ENCODE data around the gene LUM.
"Not testable (repeated sequence)": the region's sequence is repeated elsewhere in the genome, so short reads cannot be mapped to it uniquely, and the experiment has no call there.

The LUM gene

DNA sequence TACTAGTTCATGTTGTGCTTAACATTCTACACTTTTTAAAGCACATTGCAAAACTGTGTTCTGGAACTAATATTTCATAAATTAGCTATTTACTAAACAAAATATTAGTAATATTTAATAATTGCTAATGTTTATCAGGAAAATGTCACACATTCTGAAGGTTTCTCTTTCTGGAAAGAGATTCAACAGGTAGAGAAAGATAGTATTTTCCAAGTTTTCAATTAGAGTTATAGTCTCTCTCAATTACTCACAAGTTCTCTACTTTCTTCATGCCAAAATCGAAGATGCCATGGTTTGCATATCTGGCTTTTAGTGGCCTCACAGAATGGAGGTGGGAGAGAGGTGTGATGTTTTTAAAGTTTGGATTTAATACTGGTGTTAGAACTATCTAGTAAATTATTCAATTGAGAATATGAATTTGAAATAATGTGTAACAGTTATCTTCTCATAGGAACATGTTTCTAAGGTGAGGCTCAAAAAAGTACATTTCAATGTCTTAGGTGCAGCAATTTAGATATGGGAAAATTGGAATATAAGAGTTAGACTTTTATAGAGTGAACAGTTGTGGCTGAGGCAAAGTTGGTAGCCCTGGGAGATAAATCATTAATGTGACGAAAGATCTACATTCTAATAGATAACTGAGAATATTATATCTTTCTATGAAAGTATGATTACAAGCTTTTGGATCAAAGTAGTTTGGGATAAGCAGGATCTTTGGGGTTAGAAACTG, 1.5 kb downstream of the LUM start:
- no peak for DNase-seq

DNA sequence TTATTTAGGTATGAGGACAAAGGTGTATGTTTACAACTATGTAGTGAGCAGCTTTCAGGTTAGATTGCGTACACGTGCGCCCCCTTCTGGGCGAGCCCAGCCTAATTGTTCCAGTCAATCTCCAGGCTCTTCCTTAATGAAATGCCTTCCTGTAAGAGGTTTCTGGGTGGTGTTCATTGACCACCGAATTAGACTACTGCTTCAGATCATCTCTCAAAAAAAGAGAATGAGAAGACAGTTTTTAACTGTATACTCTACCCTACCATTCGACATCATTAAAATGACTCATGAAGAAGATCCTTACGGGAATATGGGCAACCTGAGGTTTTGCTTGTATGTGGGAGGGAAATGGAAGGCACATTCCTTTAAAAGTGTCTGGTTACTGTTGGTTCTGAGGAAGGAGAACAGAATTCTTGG, 2.1 kb downstream of the LUM start:
- DNase-seq = peak; percentile 59 to 86 (median 74)

DNA sequence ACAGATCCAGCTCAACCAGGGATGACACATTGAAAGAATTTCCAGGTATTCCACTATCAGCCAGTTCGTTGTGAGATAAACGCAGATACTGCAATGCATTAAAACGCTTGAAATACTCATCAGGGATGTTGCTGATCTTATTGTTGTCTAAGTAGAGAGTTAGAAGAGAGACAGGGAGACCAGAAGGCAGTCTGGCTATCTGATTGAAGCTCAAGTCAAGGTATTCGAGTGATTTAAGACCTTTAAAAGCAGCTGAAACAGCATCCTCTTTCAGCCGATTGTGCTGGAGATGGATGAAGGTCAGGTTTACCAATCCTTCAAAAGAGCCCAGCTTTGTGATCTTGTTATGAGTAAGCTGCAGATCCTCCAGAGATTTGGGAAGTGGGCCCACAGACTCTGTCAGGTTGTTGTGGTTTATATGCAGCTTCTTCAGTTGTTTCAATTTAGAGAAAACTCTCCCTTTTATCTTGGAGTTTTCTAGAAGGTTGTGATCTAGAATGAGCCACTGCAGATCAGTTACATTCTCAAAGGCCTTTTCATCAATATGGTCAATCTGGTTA, 3.0 kb downstream of the LUM start:
- no peak for DNase-seq

DNA sequence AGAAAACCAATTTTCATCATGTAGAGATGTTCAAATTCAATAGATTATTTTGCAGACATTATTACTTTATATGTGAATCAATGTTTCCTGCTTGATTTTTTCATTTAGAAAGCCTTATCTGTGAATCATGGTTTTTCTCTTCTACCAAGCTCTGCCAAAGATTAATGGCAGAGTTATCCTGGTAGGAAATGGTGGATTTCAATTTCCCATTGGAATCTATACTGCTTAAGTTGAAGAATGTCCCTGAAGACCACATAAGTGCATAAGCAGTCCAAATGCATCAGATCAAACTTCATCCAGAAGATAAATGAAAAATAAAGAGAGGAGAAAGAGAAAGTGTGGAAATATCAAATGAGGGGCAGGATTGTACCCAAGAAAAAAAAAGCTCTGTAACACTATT, 5.0 kb downstream of the LUM start:
- DNase-seq = no peak

DNA sequence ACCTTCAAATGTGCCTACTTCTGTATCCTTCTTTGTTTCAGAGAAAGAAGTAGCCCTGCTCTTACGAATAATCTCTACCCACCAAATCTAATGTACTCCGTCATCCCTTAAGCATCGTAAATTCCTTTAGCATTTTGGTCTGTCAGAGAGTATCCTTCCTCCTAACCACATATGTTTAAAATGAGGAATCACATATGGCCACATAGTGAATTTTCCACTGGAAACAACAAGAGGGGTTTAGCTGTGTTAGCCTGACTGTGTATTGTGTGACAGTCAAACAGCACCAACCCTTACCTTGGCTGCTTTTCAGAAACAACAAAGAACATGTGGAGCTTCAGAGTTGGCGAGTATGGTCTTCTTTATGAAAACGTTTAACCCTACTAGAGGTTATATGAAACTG, 5.5 kb downstream of the LUM start:
- DNase-seq = no peak

DNA sequence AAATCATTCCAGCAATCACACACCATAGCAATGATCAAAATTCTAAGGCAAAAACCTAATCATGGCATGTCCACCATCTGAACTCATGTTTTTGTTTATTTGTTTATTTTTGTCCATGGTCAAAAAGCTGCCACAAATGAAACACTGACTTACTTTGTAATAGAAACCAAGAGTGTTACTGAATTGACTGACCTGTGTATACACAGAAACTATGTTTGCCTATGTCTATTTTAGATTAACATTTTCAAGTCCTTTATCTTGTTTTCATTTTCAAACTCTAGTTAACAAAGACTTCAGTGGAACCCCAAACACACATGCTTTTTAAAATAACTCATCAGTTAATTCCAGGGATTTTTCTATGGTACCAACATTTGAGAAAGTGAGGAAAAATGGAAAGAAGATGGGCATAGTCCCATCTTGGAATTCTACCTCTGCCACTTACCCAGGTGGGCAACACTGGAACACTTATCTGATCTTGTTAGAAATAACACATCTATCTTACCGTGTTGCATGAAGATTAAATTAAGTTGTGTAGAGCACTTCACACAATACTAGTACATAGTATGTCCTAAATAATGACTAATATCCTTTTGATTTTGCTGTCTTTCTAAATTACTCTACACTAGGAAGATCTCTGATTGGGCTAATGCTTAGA, 6.4 kb downstream of the LUM start:
- no peak for DNase-seq

DNA sequence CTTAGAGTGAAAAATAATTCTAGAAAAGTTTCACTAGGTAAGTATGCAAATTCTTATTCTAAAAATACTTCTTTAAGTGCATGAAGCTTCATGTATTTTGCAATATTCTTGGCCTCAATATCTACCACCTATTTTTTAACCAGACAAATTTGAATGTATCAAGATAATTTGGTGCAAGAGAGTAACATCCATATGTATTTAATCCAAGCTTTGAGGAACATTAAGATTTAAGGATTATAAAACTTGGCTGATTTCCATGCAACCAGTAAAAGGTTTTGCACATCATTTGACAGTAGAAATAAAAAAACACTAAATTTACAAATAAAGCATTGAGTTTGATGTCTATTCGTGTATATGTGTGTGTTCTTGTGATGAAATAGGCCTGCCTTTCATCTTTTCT, 7.7 kb downstream of the LUM start:
- no peak for DNase-seq

DNA sequence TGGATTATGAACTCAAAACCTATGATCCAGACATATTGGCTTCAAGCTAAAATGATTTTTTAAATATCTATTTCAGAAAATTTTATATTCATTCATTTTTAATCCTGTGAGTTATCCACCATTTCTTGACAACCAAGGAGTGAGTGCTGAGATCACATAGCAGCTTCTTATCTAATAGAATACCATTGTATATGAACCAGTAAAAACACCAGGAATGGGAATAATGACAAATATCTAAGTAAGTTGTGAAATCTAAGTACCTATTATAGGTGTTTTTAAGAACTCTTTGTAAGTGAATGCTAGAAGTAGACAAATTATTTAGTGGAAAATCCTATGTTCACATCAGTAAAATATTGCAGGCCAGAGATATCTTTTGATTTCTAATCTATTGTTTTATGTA, 8.2 kb downstream of the LUM start:
- no peak for DNase-seq

DNA sequence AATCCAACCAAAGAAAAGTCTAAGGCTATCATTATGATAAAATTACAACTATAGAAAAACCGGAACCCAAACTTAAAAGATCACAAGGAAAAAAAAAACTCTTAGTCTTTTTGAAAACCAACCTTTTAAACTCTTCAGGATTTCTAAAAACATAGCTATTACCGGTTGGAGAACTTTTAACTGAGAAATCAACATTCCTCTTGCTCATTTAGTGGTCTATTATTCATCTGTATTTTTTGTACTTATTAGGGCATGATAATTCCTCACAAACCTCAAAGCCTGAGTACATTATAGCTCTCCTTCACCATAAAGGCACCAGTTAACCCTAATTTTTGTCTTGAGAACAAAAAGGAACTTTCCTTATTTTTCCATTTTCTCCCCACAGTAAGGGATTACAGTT, 10.4 kb downstream of the LUM start:
- peak in 2 of 4 experiments; percentile 14 to 37 for DNase-seq

DNA sequence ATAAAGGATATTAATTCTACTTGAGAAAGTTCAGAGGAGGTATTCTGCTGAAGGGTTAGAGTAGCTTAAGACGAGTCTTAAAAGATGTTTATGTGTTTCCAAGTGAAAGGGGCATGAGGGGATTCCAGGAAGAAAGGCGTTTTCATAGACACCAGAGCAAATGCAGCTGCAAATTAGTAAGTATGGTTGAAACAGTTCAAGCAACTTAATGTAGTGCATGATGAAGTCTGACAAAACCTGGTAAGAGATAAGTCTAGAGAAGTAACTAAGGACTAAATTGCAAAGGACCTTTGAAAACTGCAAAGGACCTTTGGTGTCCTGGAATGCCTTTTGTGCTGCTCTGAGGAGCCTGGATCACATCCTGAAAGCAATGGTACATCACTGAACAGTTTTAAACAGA, 11.5 kb downstream of the LUM start:
- no peak for DNase-seq

DNA sequence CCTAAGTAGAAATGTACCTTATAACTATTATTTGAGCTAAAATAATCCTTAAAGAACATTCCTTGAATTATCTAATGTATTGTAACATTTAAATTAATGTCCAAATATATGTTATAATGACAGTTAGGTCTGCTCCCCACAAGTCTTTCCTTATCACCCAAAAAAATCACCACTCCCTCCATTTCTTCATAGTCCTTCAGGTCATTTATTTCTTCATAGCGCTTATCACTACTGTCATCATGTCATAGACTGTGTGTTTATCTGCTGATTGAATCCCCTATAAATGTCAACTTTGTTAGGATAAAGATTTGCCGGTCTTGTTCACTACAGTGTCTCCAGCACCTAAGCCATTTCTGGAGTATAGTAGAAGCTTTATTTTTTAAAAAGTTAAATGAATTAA, 12.0 kb downstream of the LUM start:
- no peak for DNase-seq

DNA sequence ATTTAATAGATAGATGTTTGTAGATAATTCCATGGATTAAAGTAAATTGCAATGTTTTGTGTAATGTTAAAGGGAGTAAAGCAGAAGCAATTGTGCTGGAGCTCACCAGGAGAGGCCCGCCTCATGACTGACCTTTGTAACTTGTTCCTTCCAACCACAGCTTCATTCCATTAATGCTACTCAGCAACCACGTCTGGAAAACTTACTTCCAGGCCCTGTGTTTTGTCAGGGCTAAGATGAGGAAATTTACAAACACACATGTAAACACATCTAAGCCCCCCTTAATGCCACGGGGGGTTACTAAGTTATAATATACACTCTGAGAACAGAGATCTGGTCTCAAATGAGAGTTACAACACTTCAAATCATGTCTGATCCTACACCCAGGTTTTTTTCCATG, 12.4 kb downstream of the LUM start:
- peak in 2 of 4 experiments; percentile 1 to 6 for DNase-seq

DNA sequence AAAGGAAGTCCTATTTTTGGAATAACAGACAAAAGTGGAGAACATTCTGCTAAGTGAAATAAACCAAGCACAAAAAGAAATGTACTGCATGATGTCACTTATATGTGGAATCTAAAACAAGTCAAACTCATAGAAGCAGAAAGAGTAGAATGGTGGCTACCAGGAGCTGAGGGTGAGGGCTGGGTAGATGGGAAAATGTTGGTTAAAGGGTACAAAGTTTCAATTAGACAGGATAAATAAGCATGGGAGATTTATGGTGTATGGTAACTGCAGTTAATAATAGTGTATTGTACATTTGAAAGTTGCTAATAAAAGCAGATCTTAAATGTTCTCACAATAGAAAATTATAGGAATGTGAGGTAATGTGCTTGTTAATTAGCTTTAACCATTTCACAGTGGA, 12.8 kb downstream of the LUM start:
- no peak for DNase-seq

DNA sequence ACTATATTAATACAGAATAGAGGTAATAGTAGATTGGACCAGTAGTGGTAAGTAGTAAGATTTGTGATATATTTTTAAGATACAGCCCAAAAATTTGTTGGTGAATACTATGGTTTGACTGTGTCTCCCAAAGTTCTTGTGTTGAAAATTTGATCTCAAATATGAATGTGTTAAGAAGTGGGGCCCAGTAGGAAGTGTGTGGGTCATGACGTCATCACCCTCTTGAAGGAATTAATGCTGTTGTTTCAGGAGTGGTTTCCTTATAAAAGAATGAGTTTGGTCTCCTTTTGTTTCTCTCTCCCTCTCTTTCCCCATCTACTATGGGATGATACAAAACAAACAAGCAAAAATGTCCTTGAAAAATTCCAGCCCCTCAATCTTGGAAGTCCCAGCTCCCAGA, 16.3 kb downstream of the LUM start:
- DNase-seq = no peak

DNA sequence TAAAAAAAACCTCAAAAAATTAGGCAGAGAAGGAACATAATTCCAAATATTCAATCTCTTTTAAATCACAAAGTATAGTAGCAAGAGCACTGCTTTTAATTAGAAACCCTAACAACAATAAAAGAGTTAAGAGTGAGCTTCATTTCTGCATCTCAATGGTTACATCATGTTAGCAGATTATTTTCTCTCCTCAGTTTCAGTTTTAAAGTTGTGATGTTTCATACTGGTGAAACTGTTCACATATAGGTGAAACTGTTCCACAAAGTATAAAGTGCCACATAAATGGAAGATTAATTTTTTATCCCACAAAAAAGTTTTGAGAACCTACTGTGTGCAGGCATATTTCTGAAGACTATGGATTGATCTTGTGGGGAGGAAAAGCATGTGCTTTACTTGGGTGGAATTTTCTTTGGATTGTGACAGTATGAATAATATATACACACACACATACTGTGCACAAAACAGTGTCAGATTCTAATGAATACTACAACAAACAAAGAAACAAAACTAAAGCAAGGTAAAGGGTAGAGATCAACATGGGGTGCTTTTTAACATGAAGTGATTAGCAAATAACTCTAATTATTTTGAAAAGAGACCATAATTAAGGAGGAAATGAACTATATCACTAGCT, 17.1 kb downstream of the LUM start:
- DNase-seq = no peak

DNA sequence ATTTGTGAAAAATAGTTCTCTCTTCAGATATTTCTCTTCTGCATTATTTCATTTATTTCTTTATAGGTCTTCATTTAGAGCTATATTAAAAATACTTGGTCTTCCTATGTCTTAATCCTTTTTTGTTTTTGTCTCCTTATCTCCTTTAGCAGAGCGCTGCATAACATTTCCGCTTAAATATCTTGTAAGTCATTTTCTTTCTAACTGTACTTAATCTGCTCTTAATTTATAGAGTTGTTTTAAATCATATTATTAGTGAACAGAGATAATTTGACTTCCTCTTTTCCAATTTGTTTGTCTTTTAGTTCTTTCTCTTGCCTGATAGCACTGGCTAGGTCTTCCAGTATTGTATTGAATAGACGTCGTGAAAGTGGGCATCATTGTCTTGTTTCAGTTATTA, 18.0 kb downstream of the LUM start:
- DNase-seq = no peak

DNA sequence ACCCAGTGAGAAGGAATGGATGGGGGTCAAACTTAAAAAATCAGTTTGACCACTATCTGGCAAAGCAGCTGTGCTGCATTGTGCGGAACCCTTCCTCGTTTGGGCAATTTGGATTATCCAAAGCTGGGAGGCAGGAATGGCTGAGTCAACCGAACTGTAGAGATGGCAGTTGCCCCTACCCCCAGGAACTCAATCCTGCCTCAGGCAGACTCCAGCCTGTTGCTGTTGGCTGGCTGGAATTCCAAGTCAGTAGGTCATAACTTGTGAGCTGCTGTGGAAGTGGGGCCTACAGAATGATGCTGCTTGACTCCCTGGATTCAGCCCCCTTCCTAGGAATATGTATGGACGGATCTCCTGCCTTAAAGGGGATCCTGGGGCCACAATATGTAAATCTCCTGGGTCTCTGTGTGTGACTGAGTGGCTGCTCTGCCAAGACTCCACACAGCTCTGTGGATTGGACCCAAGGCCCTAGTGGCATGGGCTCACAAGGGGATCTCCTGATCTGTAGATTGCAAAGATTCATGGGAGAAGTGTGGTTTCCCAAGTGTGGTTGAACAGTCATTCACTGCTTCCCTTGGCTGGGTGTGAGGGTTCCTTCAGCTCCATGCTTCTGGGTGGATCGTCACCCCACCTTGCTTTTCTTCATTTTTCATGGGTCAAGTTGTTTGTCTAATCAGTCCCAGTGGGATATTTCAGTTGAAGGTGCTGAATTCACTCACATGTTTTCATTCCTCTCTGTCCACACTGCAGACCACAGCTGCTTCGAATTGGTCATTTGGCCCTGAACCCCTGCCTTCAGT, 19.2 kb downstream of the LUM start:
- DNase-seq = no peak

DNA sequence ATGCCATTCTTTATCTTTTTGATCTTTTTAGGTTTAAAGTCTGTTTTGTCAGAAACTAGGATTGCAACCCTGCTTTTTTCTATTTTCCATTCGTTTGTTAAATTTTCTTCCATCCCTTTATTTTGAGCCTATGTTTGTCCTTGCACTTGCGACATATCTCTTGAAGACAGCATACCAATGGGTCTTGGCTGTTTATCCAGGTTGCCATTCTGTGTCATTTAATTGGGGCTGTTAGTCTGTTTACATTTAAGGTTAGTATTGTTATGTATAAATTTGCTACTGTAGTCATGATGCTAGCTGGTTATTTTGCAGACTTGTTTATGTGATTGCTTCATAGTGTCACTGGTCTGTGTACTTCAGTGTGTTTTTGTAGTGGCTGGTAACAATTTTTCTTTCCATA, 21.3 kb downstream of the LUM start:
- DNase-seq = not testable (repeated sequence)

DNA sequence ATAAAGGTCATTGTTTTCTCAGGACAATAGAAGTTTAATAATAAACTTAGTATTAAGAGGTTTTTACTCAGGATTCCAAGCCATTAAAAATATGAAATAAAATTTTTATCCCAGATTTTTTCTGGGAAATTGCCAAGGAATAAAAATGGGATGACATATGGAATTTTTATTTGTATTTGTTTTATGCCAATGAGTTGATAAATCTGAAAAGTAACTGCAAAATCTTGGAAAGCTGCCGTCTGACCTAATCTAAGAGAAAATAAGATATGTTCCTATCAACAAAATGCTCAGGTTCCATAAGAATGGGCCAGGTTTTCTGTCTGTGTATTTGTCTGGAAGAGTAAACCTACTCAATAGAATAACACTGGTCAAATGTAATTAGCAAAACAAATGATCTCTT, 31.3 kb downstream of the LUM start:
- no peak for DNase-seq

DNA sequence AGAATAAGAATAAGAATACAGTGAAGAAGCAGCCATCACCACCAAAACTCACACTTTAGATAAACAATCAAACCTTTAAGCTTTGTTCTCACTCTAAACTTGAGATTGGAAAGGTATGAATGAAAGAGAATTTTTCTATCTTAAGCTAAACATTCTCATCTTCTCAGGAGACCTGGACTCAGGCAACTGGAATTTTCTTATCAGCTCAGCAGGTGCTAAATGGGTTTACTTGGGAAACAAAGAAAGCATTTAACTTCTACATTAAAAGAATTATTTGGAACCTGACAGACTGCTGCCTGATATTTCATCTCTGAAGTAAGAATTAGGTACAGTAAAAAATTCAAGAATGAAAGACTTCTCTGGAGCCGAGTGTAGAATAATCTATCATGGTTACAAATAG, 32.8 kb downstream of the LUM start:
- DNase-seq = no peak

DNA sequence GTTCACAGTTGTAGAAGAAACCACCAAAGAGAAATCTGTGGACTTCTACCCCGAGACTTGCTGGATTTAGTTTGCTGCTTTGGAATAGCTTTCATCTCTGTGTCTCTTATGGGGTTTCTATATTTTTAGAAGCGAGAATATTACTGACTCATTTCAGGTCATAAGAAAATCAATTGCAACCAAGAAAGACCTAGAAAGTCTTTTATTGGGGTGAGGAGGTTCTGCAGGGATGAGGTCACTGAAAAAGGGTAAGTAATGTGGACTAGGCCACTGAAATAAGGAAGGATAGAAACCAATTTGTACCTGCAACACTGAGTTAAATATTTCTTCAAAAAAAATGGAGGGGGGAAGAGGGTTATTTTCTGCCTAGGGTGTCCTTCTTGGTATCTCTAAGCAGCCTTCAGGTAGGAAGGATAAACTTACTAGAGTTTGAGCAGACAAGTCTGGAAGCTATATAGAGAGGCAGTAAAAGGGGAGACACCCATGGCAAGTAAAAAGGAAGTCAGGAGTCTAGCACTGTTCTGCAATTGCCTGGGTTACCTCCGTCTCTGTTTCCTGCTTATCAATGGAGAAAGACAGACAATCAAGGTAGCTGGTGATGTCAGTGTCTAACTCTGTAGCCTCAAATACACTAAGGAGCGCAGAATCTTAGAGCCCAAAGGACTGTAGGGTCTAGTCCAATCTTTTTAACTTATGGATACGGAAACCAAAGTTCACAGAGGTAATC, 33.9 kb downstream of the LUM start:
- no peak for DNase-seq

DNA sequence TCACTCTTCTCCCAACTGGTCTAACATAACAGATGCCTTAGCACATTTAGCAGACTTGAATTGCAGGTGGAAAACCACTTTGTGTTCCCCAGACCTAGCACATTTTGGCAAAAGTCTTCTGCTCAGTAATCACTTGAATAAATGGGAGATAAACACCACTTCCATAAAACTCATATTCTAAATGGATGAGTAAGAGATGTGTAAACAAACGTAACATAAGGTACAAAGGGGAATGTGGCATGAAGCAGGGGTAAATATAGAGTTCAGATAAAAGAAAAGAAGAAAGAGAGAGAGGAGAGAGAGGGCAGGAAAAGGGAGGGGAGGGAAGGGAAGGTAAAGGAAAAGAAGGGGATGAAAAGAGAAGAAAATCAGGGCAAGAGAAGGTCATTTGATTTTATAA, 36.4 kb downstream of the LUM start:
- DNase-seq = no peak
